Progenitor cell of endocrine pancreas (in vitro differentiated cells): ENCODE measurements around the gene SLC26A11. TPM values are rescaled to one million over a fixed set of nuclear protein-coding genes. Genes with fewer than 3 reads are reported as not detected.

Experiments
- DNase-seq: peaks from one replicate; pipeline ENCODE4 v3.0.0; 2021; ENCODE audit warnings: low spot score; ENCODE audit not compliant: unreplicated experiment
- H3K27ac Mint-ChIP-seq: 2 replicates; pipeline ENCODE4 v1.8.0; 2021; ENCODE audit warnings: mild to moderate bottlenecking, moderate library complexity, mixed read lengths
- H3K27me3 Mint-ChIP-seq: 2 replicates; pipeline ENCODE4 v1.8.0; 2021; ENCODE audit warnings: mixed read lengths
- H3K36me3 Mint-ChIP-seq: 2 replicates; pipeline ENCODE4 v1.8.0; 2022; ENCODE audit warnings: mixed read lengths; ENCODE audit not compliant: insufficient read depth
- H3K4me1 Mint-ChIP-seq: 2 replicates; pipeline ENCODE4 v1.8.0; 2021; ENCODE audit warnings: low read depth, mixed read lengths
- H3K4me3 Mint-ChIP-seq: 2 replicates; pipeline ENCODE4 v1.8.0; 2021; ENCODE audit warnings: low read depth, mild to moderate bottlenecking, moderate library complexity, mixed read lengths
- H3K9me3 Mint-ChIP-seq: 2 replicates; pipeline ENCODE4 v1.8.0; 2021; ENCODE audit warnings: low read depth, mixed read lengths
- CTCF ChIP-seq: fragments of 200-600 bp; sonication (generic); IDR thresholded peaks from one replicate; pipeline ENCODE4 v1.5.0; 2021; ENCODE audit warnings: antibody characterized with exemption, mild to moderate bottlenecking; ENCODE audit not compliant: unreplicated experiment
- total RNA-seq: library from RNA; stranded (reverse); gene quantifications from 2 replicates; pipeline ENCODE4 v1.2.1, GENCODE V29; 2021

The SLC26A11 gene
- total RNA-seq, 1 donor from 2014 or later = 40.1 TPM

GRCh38 chr17:80259457-80260068 is 39.3 kb downstream of the SLC26A11 start:
- TF ChIP-seq CTCF = no peak
- Mint-ChIP-seq H3K9me3 (no peaks in the 10 kb centered on the region), H3K4me3 (peak overlapping the region; percentile 86), H3K27me3 (peaks cover 9% of the 10 kb centered on the region), H3K4me1 (peaks cover 15% of the 10 kb centered on the region), H3K36me3 (no peaks in the 10 kb centered on the region), H3K27ac (peak overlapping the region; percentile 62)
- DNase-seq = no peak

DNA sequence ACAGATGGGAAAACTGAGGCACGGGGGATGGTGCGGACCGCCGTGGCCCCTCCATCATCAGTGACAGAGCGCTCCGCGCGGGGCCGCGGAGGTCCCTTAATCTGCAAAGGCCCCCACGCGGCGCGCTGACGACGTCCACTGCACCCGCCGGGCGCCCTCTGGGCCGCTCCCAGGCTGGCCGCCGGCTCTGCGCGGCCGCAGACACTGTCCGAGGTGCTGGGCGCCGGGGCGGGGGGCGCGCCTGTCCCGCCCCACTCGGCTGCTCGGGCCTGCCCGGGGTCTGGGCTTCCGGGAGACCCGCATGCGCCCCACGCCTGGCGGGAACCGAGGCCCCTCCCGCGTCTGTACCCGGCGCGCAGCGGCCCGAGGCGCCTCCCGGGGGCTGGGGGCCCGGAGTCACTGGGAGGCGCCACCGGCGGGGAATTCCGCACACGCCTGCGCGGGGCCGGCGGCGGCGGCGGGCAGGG is 39.9 kb downstream of the SLC26A11 start:
- Mint-ChIP-seq H3K36me3 (no peaks in the 10 kb centered on the region), H3K27ac (peak overlapping the region; percentile 62), H3K4me3 (peak overlapping the region; percentile 86), H3K9me3 (no peaks in the 10 kb centered on the region), H3K27me3 (peaks cover 9% of the 10 kb centered on the region), H3K4me1 (peaks cover 15% of the 10 kb centered on the region)
- TF ChIP-seq CTCF = peak; percentile 13
- DNase-seq = peak; percentile 69

DNA sequence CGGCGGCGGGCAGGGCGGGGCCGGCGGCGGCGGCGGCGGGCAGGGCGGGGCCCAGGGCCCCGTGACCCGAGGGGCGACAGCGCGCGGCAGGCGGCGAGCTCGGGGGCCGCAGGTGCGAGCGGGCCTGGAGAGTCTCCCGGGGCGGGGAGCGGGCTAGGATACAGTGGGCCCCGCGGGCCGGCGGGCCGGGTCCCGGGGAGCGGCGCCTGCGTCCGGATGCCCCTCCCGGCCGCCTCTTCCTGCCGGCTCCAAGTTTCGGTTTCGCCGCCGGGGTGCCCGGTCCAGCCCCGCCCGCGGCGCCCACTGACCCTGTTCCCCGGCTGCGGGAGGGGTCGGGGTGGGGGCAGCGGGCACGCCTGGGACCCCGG is 40.5 kb downstream of the SLC26A11 start, which contains the start of gene RNF213:
TSS of gene RNF213 (plus strand) at position 62 of the 368 bp plus-strand sequence. CDS start 2,830 bp downstream, outside the sequence.
- H3K27me3 Mint-ChIP-seq = peaks cover 9% of the 10 kb centered on the region
- H3K36me3 Mint-ChIP-seq = peaks cover 1% of the 10 kb centered on the region
- peak within 1 kb of the TSS; percentile 86 for H3K4me3 Mint-ChIP-seq
- H3K27ac Mint-ChIP-seq = peak within 1 kb of the TSS; percentile 93
- TF ChIP-seq CTCF = no peak
- no peaks in the 10 kb centered on the region for H3K9me3 Mint-ChIP-seq
- DNase-seq = peak; percentile 46
- H3K4me1 Mint-ChIP-seq = peaks cover 15% of the 10 kb centered on the region

GRCh38 chr17:80261159-80261894 is 41.1 kb downstream of the SLC26A11 start:
- H3K9me3 Mint-ChIP-seq = no peaks in the 10 kb centered on the region
- peaks cover 2% of the 10 kb centered on the region for H3K36me3 Mint-ChIP-seq
- peaks cover 9% of the 10 kb centered on the region for H3K27me3 Mint-ChIP-seq
- peaks cover 15% of the 10 kb centered on the region for H3K4me1 Mint-ChIP-seq
- DNase-seq = peak; percentile 42
- no peak for TF ChIP-seq CTCF
- peak overlapping the region; percentile 76 for H3K4me3 Mint-ChIP-seq
- peak overlapping the region; percentile 93 for H3K27ac Mint-ChIP-seq

DNA sequence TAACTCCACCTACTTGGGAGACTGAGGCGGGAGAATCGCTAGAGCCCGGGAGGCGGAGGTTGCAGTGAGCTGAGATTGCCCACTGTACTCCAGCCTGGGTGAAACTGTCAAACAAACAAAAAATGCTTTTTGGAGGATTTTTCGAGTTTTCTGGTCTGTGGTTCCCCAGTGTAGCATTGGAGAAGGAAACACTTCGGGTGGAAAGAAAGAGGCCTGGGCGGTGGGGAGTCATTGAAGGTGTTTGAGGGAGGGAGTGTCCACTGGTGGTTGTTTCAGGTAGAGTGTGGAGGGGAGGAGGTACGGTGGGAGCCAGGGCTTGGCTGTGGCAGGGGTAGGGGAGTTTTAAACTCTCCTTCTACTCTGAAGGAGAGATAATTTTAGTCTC is 41.7 kb downstream of the SLC26A11 start:
- no peaks in the 10 kb centered on the region for H3K9me3 Mint-ChIP-seq
- peak overlapping the region; percentile 93 for H3K27ac Mint-ChIP-seq
- H3K4me3 Mint-ChIP-seq = peak overlapping the region; percentile 76
- peaks cover 2% of the 10 kb centered on the region for H3K36me3 Mint-ChIP-seq
- no peak for TF ChIP-seq CTCF
- no peak for DNase-seq
- peaks cover 9% of the 10 kb centered on the region for H3K27me3 Mint-ChIP-seq
- peaks cover 15% of the 10 kb centered on the region for H3K4me1 Mint-ChIP-seq
